Endometrium (tissue), 2 donors: ENCODE data around the gene MAN2A2.

Source experiments
- FAIRE-seq: peaks from 2 replicates; lab custom pipeline; 2012; peaks lifted over from hg19 to GRCh38; lab: Jason Lieb, UNC
- donor health status: control.
- donor health status: control.

MAN2A2 gene

GRCh38 chr15:90902840-90903732, at the start of gene MAN2A2:
MAN2A2 (plus strand) TSS chr15:90903302; CDS start chr15:90904208, 906 bp downstream.
- no peak for FAIRE-seq

GRCh38 chr15:90855139-90855538, 48.0 kb upstream of the MAN2A2 start:
- no peak for FAIRE-seq

GRCh38 chr15:90857337-90857736, 45.8 kb upstream of the MAN2A2 start:
- FAIRE-seq: no peak

GRCh38 chr15:90857883-90858443, 45.1 kb upstream of the MAN2A2 start:
- FAIRE-seq: no peak

- FAIRE-seq: no peak
Measured at GRCh38 chr15:90859234-90860131, 43.6 kb upstream of the MAN2A2 start.

GRCh38 chr15:90860450-90860849, 42.7 kb upstream of the MAN2A2 start:
- no peak for FAIRE-seq

- FAIRE-seq: no peak
Measured at GRCh38 chr15:90860942-90861675, 42.0 kb upstream of the MAN2A2 start.

GRCh38 chr15:90862487-90862886, 40.6 kb upstream of the MAN2A2 start:
- FAIRE-seq: no peak

GRCh38 chr15:90862964-90863778, 39.9 kb upstream of the MAN2A2 start:
- FAIRE-seq: no peak

- FAIRE-seq: no peak
Measured at GRCh38 chr15:90863987-90864386, 39.1 kb upstream of the MAN2A2 start.

GRCh38 chr15:90864507-90864906, 38.6 kb upstream of the MAN2A2 start:
- no peak for FAIRE-seq

- FAIRE-seq: no peak
Measured at GRCh38 chr15:90865702-90866101, 37.4 kb upstream of the MAN2A2 start.

- FAIRE-seq: no peak
Measured at GRCh38 chr15:90866161-90866715, 36.9 kb upstream of the MAN2A2 start.

GRCh38 chr15:90866800-90867199, 36.3 kb upstream of the MAN2A2 start:
- no peak for FAIRE-seq

GRCh38 chr15:90868261-90868689, 34.8 kb upstream of the MAN2A2 start, which contains the start of gene FURIN:
FURIN (plus strand) TSS chr15:90868588; CDS start chr15:90875741, 7,153 bp downstream.
- FAIRE-seq: no peak

- no peak for FAIRE-seq
Measured at GRCh38 chr15:90869140-90869541, 34.0 kb upstream of the MAN2A2 start.

- no peak for FAIRE-seq
Measured at GRCh38 chr15:90869601-90870353, 33.3 kb upstream of the MAN2A2 start.

- FAIRE-seq: no peak
Measured at GRCh38 chr15:90870354-90871138, 32.6 kb upstream of the MAN2A2 start.
